ENCODE results near the gene EDRF1.

EDRF1 gene

DNA sequence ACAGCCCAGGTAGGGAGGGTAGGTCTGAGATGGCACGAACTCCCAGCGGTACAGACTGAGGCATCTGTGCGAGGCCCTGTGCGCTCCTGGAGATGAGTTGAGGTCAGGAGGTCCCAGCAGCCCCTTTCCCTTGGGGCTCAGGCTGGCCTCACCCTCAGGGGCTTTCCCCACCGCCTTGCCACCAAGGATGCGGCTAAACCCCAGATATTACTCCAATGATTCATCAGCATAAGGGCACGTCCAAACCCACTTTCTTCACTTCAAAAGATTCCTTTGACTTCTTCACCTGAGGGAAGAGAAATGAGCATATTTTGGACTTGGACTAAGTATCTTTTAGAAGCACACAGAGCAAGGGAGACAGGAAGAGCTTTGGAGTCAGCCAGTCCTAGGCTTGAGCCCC is 83.2 kb downstream of the EDRF1 start:
- H3K9me3 ChIP-seq (replicated peaks; ENCODE audit: insufficient read depth, low read length): no peaks in the 10 kb centered on the region
- no peak for DNase-seq
- no peaks in the 10 kb centered on the region for H3K27me3 ChIP-seq (replicated peaks; ENCODE audit: insufficient read depth, low read length)
- H3K79me2 ChIP-seq (ENCODE audit: low read length): no peaks in the 10 kb centered on the region
- H3K27ac ChIP-seq (ENCODE audit: low read length): no peak overlapping the region
- peaks cover 13% of the 10 kb centered on the region for H3F3A ChIP-seq (ENCODE audit: insufficient read depth, low read length)
- H3K4me2 ChIP-seq (ENCODE audit: low read depth, low read length): no peak overlapping the region
- TF ChIP-seq, protein P1, sequence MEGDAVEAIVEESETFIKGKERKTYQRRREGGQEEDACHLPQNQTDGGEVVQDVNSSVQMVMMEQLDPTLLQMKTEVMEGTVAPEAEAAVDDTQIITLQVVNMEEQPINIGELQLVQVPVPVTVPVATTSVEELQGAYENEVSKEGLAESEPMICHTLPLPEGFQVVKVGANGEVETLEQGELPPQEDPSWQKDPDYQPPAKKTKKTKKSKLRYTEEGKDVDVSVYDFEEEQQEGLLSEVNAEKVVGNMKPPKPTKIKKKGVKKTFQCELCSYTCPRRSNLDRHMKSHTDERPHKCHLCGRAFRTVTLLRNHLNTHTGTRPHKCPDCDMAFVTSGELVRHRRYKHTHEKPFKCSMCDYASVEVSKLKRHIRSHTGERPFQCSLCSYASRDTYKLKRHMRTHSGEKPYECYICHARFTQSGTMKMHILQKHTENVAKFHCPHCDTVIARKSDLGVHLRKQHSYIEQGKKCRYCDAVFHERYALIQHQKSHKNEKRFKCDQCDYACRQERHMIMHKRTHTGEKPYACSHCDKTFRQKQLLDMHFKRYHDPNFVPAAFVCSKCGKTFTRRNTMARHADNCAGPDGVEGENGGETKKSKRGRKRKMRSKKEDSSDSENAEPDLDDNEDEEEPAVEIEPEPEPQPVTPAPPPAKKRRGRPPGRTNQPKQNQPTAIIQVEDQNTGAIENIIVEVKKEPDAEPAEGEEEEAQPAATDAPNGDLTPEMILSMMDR (IDR thresholded peaks at IDR 0.05; ENCODE audit: low read length): no peak
- TF ChIP-seq EZH2 (optimal IDR thresholded peaks at IDR 0.05; ENCODE audit: low read depth, low read length): no peak
- no peak for TF ChIP-seq EZH2phosphoT487 (IDR thresholded peaks at IDR 0.05; ENCODE audit: low read length)
- no peak overlapping the region for H2AFZ ChIP-seq (ENCODE audit: low read length)
- no peaks in the 10 kb centered on the region; the same call in 1 of the 2 replicates for H3K36me3 ChIP-seq (replicated peaks; ENCODE audit: insufficient read depth, low read length)
- no peak overlapping the region for H3K4me3 ChIP-seq (ENCODE audit: low read length)
- peaks cover 24% of the 10 kb centered on the region for H3K4me1 ChIP-seq (ENCODE audit: low read length)
- H3K9ac ChIP-seq (ENCODE audit: low read length): no peak overlapping the region
- no peaks in the 10 kb centered on the region for H3K9me2 ChIP-seq (replicated peaks; ENCODE audit: insufficient read depth, low read length)
- no peaks in the 10 kb centered on the region for H4K20me1 ChIP-seq (ENCODE audit: insufficient read depth, low read length)

DNA sequence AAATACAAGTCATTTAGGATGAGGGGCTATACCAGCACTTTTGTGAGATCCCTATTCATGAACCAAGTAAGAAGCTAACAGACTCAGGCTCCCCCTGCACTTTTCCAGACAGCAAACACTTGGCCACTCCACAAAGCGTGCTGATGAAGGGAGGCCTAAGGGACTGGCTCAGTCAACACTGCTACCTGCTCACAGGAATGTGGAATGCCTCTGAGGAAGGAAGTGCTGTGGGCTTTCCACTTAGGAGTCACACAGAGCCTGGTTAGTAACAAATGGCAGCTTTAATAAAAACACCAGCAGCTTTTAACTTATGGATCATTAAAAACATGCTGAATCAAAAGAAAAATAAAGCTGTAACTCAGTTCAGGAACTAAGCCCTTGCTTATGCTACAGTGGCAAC is 88.5 kb downstream of the EDRF1 start:
- Histone ChIP-seq H3K4me1 (ENCODE audit: low read length) (no peaks in the 10 kb centered on the region), H3K4me2 (ENCODE audit: low read depth, low read length) (no peak overlapping the region), H3K36me3 (replicated peaks; ENCODE audit: insufficient read depth, low read length) (no peaks in the 10 kb centered on the region; the same call in 1 of the 2 replicates), H3K9me2 (replicated peaks; ENCODE audit: insufficient read depth, low read length) (no peaks in the 10 kb centered on the region), H3K9ac (ENCODE audit: low read length) (no peak overlapping the region), H4K20me1 (ENCODE audit: insufficient read depth, low read length) (no peaks in the 10 kb centered on the region), H2AFZ (ENCODE audit: low read length) (no peak overlapping the region), H3F3A (ENCODE audit: insufficient read depth, low read length) (no peaks in the 10 kb centered on the region), H3K27me3 (replicated peaks; ENCODE audit: insufficient read depth, low read length) (no peaks in the 10 kb centered on the region), H3K9me3 (replicated peaks; ENCODE audit: insufficient read depth, low read length) (no peaks in the 10 kb centered on the region), H3K79me2 (ENCODE audit: low read length) (no peaks in the 10 kb centered on the region), H3K4me3 (ENCODE audit: low read length) (no peak overlapping the region), H3K27ac (ENCODE audit: low read length) (no peak overlapping the region)
- TF ChIP-seq, protein P1 (IDR thresholded peaks at IDR 0.05; ENCODE audit: low read length): no peak
- TF ChIP-seq EZH2 (optimal IDR thresholded peaks at IDR 0.05; ENCODE audit: low read depth, low read length): no peak
- no peak for TF ChIP-seq EZH2phosphoT487 (IDR thresholded peaks at IDR 0.05; ENCODE audit: low read length)
- DNase-seq: no peak

DNA sequence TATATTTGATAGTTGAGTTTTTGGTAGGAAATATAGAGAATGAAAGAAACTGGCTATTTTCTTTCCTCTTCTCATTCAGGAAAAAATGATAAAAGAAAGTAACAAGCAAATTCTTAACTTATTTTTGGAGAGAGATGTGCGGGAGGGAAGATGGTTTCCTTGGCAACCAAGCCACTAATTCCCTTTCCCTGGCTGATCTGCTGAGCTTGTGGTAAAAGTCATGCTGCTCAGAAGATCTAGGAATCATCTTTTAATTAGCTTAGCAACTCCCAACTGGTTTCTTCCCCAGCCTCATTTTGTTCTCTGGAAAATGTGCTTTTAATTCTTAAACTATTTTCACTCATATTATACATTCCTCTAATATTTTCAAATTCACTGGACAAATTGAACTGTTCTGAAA is 91.7 kb downstream of the EDRF1 start:
- Histone ChIP-seq H2AFZ (ENCODE audit: low read length) (no peak overlapping the region), H3K9me3 (replicated peaks; ENCODE audit: insufficient read depth, low read length) (no peaks in the 10 kb centered on the region), H3K36me3 (replicated peaks; ENCODE audit: insufficient read depth, low read length) (no peaks in the 10 kb centered on the region; the same call in 1 of the 2 replicates), H3F3A (ENCODE audit: insufficient read depth, low read length) (no peaks in the 10 kb centered on the region), H3K9me2 (replicated peaks; ENCODE audit: insufficient read depth, low read length) (no peaks in the 10 kb centered on the region), H3K9ac (ENCODE audit: low read length) (no peak overlapping the region), H3K4me2 (ENCODE audit: low read depth, low read length) (no peak overlapping the region), H3K79me2 (ENCODE audit: low read length) (no peaks in the 10 kb centered on the region), H3K27ac (ENCODE audit: low read length) (no peak overlapping the region), H4K20me1 (ENCODE audit: insufficient read depth, low read length) (no peaks in the 10 kb centered on the region), H3K27me3 (replicated peaks; ENCODE audit: insufficient read depth, low read length) (no peaks in the 10 kb centered on the region), H3K4me3 (ENCODE audit: low read length) (no peak overlapping the region), H3K4me1 (ENCODE audit: low read length) (no peaks in the 10 kb centered on the region)
- TF ChIP-seq EZH2phosphoT487 (IDR thresholded peaks at IDR 0.05; ENCODE audit: low read length) (no peak), EZH2 (optimal IDR thresholded peaks at IDR 0.05; ENCODE audit: low read depth, low read length) (no peak)
- TF ChIP-seq, protein P1 (IDR thresholded peaks at IDR 0.05; ENCODE audit: low read length): no peak
- no peak for DNase-seq
